ENCODE measurements around the gene SHANK3.

DNA sequence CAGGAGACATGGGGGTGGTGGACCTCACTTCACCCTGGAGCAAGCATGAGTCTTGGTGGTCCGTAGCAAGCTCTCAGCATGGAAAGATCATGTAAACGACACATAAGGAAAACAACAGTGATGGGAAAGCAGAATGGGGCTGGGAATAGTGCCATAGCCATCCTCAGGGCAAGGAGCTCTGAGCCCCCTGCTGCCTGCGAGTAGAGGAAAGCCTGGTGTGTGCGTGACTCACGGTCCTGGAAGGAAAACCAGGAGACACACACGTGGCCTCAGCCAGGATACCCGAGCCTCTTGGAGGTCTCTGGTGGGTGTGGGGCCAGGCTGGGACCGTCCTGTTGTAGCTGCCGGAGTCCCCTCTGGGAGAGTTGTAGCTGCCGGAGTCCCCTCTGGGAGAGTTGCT is 12.4 kb downstream of the SHANK3 start:
- TF ChIP-seq, protein P1, sequence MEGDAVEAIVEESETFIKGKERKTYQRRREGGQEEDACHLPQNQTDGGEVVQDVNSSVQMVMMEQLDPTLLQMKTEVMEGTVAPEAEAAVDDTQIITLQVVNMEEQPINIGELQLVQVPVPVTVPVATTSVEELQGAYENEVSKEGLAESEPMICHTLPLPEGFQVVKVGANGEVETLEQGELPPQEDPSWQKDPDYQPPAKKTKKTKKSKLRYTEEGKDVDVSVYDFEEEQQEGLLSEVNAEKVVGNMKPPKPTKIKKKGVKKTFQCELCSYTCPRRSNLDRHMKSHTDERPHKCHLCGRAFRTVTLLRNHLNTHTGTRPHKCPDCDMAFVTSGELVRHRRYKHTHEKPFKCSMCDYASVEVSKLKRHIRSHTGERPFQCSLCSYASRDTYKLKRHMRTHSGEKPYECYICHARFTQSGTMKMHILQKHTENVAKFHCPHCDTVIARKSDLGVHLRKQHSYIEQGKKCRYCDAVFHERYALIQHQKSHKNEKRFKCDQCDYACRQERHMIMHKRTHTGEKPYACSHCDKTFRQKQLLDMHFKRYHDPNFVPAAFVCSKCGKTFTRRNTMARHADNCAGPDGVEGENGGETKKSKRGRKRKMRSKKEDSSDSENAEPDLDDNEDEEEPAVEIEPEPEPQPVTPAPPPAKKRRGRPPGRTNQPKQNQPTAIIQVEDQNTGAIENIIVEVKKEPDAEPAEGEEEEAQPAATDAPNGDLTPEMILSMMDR (IDR thresholded peaks at IDR 0.05; ENCODE audit: insufficient read depth, low read depth, low read length) = no peak
- TF ChIP-seq EZH2 (IDR thresholded peaks at IDR 0.05; ENCODE audit: insufficient read depth, low read length) = no peak
